ENCODE measurements around the gene TMEM38A. TPM values are rescaled to one million over a fixed set of nuclear protein-coding genes. Genes with fewer than 3 reads are reported as not detected.

TMEM38A gene
- total and polyA plus RNA-seq, 9 of the 15 experiments (the other 6 are each of a cell fraction or from before 2014, with no cell fraction given) = 0.35 to 2.1 (median 1.2) TPM

DNA sequence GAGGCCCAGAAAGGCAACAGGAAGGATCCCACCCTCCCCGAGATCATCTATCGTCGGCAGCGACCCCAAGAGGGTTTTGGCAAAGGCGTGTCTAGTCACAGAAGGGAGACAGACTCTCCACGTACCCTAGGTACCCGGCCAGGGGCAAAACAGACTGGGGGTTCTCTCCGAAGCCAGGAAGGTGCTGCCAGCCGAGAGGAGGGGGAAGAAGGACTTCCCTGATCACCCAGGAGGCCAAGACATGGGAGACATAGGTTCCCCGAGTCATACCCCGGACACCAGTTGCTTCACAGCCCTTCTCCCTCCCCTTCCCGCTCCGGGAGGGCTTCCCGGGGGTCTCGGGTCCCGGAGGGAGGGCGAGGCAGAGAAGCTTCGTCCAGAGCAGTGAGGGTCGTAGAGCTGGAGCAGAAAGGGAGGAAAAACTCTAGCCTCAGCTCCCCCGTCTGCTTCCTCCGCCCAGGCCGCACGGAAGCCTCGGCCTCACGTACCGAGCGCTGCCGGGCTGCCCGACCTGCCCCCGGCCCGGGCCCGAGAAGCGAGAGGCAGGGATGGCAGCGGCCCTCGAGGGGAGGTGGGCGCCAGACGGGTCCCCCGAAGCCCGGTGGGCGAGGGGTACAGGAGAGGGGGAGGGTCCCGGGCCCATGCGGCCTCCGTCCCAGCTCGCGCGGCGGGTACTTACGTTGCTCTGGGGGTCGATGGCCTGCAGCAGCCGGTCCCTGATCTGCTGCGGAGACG lies 33.6 kb upstream of the TMEM38A start (continued):
- TF ChIP-seq, protein P1, sequence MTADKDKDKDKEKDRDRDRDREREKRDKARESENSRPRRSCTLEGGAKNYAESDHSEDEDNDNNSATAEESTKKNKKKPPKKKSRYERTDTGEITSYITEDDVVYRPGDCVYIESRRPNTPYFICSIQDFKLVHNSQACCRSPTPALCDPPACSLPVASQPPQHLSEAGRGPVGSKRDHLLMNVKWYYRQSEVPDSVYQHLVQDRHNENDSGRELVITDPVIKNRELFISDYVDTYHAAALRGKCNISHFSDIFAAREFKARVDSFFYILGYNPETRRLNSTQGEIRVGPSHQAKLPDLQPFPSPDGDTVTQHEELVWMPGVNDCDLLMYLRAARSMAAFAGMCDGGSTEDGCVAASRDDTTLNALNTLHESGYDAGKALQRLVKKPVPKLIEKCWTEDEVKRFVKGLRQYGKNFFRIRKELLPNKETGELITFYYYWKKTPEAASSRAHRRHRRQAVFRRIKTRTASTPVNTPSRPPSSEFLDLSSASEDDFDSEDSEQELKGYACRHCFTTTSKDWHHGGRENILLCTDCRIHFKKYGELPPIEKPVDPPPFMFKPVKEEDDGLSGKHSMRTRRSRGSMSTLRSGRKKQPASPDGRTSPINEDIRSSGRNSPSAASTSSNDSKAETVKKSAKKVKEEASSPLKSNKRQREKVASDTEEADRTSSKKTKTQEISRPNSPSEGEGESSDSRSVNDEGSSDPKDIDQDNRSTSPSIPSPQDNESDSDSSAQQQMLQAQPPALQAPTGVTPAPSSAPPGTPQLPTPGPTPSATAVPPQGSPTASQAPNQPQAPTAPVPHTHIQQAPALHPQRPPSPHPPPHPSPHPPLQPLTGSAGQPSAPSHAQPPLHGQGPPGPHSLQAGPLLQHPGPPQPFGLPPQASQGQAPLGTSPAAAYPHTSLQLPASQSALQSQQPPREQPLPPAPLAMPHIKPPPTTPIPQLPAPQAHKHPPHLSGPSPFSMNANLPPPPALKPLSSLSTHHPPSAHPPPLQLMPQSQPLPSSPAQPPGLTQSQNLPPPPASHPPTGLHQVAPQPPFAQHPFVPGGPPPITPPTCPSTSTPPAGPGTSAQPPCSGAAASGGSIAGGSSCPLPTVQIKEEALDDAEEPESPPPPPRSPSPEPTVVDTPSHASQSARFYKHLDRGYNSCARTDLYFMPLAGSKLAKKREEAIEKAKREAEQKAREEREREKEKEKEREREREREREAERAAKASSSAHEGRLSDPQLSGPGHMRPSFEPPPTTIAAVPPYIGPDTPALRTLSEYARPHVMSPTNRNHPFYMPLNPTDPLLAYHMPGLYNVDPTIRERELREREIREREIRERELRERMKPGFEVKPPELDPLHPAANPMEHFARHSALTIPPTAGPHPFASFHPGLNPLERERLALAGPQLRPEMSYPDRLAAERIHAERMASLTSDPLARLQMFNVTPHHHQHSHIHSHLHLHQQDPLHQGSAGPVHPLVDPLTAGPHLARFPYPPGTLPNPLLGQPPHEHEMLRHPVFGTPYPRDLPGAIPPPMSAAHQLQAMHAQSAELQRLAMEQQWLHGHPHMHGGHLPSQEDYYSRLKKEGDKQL (CRISPR knock-in tag; IDR thresholded peaks at IDR 0.05; ENCODE audit: borderline replicate concordance) = peak; percentile 41; the same call in 1 of the 2 replicates
- TF ChIP-seq PHF8 (IDR thresholded peaks at IDR 0.05; ENCODE audit: borderline replicate concordance, low read length) = peak; percentile 93
- TF ChIP-seq ZBTB7A (IDR thresholded peaks at IDR 0.05; ENCODE audit: borderline replicate concordance, control insufficient read depth, low read depth, low read length) = peak; percentile 18; the same call in 1 of the 2 replicates
- TF ChIP-seq NR2C2 (CRISPR knock-in tag; IDR thresholded peaks at IDR 0.05) = no peak
- TF ChIP-seq NR2C2 (tag; IDR thresholded peaks at IDR 0.05) = no peak
- no peak for TF ChIP-seq MCM3 (IDR thresholded peaks at IDR 0.05)
- no peak for TF ChIP-seq GATA2 (CRISPR knock-in tag; IDR thresholded peaks at IDR 0.05)
- peak; percentile 76; the same call in 1 of the 2 replicates for TF ChIP-seq ZNF431 (CRISPR knock-in tag; IDR thresholded peaks at IDR 0.05)
- peak; percentile 25; the same call in 1 of the 2 replicates for TF ChIP-seq STAG1 (CRISPR knock-in tag; IDR thresholded peaks at IDR 0.05; ENCODE audit: borderline replicate concordance)
- peak; percentile 54; the same call in 1 of the 2 replicates for TF ChIP-seq ZNF740 (CRISPR knock-in tag; IDR thresholded peaks at IDR 0.05)
- no peak for TF ChIP-seq ZNF740 (tag; IDR thresholded peaks at IDR 0.05)
